ENCODE data around the gene GNPDA2.
"Not testable (repeated sequence)": the region's sequence is repeated elsewhere in the genome, so short reads cannot be mapped to it uniquely, and the experiment has no call there.

GRCh38 chr4:44728694-44729093, 2.3 kb upstream of the GNPDA2 start:
- TF ChIP-seq, protein P1, sequence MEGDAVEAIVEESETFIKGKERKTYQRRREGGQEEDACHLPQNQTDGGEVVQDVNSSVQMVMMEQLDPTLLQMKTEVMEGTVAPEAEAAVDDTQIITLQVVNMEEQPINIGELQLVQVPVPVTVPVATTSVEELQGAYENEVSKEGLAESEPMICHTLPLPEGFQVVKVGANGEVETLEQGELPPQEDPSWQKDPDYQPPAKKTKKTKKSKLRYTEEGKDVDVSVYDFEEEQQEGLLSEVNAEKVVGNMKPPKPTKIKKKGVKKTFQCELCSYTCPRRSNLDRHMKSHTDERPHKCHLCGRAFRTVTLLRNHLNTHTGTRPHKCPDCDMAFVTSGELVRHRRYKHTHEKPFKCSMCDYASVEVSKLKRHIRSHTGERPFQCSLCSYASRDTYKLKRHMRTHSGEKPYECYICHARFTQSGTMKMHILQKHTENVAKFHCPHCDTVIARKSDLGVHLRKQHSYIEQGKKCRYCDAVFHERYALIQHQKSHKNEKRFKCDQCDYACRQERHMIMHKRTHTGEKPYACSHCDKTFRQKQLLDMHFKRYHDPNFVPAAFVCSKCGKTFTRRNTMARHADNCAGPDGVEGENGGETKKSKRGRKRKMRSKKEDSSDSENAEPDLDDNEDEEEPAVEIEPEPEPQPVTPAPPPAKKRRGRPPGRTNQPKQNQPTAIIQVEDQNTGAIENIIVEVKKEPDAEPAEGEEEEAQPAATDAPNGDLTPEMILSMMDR (IDR thresholded peaks at IDR 0.05) = not testable (repeated sequence)
- TF ChIP-seq EP300 (IDR thresholded peaks at IDR 0.05) = not testable (repeated sequence)

Data from tibial nerve (tissue), 4 donors.